ENCODE data around the gene INSRR. TPM values are rescaled to one million over a fixed set of nuclear protein-coding genes. Genes with fewer than 3 reads are reported as not detected.

The INSRR gene
- total RNA-seq, 1 donor from 2014 or later = 0.45 TPM

DNA sequence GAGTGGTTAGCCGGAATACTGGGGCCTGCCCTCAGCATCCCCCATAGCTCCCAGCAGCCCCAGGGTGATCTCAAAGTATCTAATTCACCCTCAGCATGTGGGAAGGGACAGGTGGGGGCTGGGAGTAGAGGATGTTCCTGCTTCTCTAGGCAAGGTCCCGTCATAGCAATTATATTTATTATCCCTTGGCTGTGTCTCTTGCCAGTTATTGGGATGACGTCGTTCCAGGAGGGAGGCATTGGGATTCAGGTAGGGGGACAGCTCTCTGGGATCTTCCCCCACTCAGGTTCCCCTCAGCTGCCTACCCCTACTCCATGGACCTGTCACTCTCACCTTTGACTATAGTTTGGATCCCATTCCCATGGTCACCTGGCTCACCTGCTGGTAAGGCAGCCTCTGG, 22.7 kb upstream of the INSRR start:
- no peak overlapping the region for H3K4me3 Mint-ChIP-seq
- H3K4me1 Mint-ChIP-seq = peaks cover 12% of the 10 kb centered on the region
- H3K36me3 Mint-ChIP-seq = no peaks in the 10 kb centered on the region
- no peak overlapping the region for H3K27ac Mint-ChIP-seq
- H3K27me3 Mint-ChIP-seq (ENCODE audit: low read depth) = peaks cover 39% of the 10 kb centered on the region
- no peak for DNase-seq (ENCODE audit: low spot score in 2 of 2, unreplicated experiment in 2 of 2)
- H3K9me3 Mint-ChIP-seq = no peaks in the 10 kb centered on the region
- TF ChIP-seq, protein P1, sequence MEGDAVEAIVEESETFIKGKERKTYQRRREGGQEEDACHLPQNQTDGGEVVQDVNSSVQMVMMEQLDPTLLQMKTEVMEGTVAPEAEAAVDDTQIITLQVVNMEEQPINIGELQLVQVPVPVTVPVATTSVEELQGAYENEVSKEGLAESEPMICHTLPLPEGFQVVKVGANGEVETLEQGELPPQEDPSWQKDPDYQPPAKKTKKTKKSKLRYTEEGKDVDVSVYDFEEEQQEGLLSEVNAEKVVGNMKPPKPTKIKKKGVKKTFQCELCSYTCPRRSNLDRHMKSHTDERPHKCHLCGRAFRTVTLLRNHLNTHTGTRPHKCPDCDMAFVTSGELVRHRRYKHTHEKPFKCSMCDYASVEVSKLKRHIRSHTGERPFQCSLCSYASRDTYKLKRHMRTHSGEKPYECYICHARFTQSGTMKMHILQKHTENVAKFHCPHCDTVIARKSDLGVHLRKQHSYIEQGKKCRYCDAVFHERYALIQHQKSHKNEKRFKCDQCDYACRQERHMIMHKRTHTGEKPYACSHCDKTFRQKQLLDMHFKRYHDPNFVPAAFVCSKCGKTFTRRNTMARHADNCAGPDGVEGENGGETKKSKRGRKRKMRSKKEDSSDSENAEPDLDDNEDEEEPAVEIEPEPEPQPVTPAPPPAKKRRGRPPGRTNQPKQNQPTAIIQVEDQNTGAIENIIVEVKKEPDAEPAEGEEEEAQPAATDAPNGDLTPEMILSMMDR (IDR thresholded peaks at IDR 0.05; ENCODE audit: unreplicated experiment) = no peak

DNA sequence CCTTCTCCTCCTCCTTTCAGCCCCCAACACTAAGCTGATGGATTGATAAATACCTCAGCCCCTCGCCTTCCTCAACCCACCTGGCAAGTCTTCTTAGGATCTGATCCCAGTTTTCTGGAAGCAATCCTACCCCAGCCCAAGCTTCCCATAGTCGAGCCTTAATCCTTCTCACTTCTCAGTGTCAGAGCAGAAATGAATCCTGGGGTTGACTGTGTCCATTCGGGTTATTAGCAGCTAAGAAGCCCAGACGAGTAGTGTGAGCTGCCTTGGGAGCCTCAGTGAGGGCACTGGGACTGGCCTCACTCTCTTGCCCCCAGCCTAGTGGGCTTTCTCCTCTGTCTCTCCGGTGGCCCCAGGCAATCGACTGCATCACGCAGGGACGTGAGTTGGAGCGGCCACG, 22.2 kb upstream of the INSRR start:
- no peak overlapping the region for H3K4me3 Mint-ChIP-seq
- no peak for DNase-seq (ENCODE audit: low spot score in 2 of 2, unreplicated experiment in 2 of 2)
- H3K27ac Mint-ChIP-seq = no peak overlapping the region
- H3K9me3 Mint-ChIP-seq = no peaks in the 10 kb centered on the region
- peaks cover 8% of the 10 kb centered on the region for H3K4me1 Mint-ChIP-seq
- H3K36me3 Mint-ChIP-seq = no peaks in the 10 kb centered on the region
- H3K27me3 Mint-ChIP-seq (ENCODE audit: low read depth) = peaks cover 40% of the 10 kb centered on the region
- TF ChIP-seq, protein P1 (IDR thresholded peaks at IDR 0.05; ENCODE audit: unreplicated experiment) = no peak

GRCh38 chr1:156880473-156880872, 21.6 kb upstream of the INSRR start:
- Mint-ChIP-seq H3K4me3 (no peak overlapping the region), H3K27me3 (ENCODE audit: low read depth) (peaks cover 41% of the 10 kb centered on the region), H3K36me3 (no peaks in the 10 kb centered on the region), H3K27ac (no peak overlapping the region), H3K4me1 (peaks cover 8% of the 10 kb centered on the region), H3K9me3 (no peaks in the 10 kb centered on the region)
- TF ChIP-seq, protein P1 (IDR thresholded peaks at IDR 0.05; ENCODE audit: unreplicated experiment) = no peak
- no peak for DNase-seq (ENCODE audit: low spot score in 2 of 2, unreplicated experiment in 2 of 2)

DNA sequence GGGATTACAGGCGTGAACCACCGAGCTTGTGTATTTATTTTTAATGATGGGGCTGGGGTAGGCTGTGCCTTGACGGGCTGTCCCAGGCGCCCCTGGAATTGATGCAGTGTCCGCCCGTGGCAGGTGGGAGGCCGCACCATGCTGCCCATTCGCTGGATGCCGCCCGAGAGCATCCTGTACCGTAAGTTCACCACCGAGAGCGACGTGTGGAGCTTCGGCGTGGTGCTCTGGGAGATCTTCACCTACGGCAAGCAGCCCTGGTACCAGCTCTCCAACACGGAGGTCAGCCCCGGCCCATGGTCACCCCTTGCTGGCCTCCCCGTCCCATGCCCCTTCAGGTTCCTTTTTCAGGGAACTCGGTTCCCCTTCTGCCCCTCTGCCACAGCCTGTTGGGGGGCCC, 21.0 kb upstream of the INSRR start:
- H3K27ac Mint-ChIP-seq = no peak overlapping the region

DNA sequence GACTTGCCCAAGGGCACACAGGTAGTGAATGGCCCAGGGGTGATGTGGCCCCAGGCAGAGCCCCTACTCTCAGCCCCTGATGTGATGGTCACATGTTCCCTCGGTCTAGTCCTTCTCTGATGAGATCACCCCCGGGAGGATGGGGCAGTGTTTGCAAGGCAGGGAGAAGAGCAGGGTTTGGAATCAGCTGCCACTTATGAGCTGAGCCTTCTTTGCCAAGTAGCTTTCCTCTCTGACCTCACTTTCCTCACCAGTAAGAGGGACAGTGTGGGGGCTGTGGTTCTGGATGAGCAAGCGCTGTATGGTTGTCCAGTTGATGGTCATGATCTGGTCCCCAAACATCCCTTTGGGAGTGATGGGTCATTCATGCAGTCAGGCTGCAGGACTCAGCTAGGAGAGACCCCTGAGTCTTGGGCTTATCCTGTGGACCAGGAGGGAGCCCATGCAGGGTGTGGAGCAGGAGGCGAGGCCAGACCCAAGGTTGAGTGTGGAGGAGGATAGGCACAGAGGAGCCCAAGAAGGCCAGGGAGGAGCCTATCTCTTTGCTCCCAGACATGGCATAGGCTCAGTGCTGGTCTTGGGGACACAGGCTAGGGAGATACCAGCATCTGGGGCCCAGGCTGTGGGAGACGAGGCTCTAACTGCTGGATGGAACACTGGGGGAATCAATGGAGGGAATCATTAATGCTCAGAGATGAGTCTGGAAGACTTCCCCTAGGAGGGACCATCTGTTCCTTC, 18.7 kb upstream of the INSRR start:
- Mint-ChIP-seq H3K4me3 (no peak overlapping the region), H3K9me3 (no peaks in the 10 kb centered on the region), H3K4me1 (no peaks in the 10 kb centered on the region), H3K36me3 (no peaks in the 10 kb centered on the region), H3K27me3 (ENCODE audit: low read depth) (peaks cover 45% of the 10 kb centered on the region), H3K27ac (no peak overlapping the region)
- no peak for DNase-seq (ENCODE audit: low spot score in 2 of 2, unreplicated experiment in 2 of 2)
- TF ChIP-seq, protein P1 (IDR thresholded peaks at IDR 0.05; ENCODE audit: unreplicated experiment) = no peak

More for the DNA sequence above, 21.0 kb upstream of the INSRR start:
- Mint-ChIP-seq H3K36me3 (no peaks in the 10 kb centered on the region), H3K4me3 (no peak overlapping the region), H3K4me1 (peaks cover 6% of the 10 kb centered on the region), H3K9me3 (no peaks in the 10 kb centered on the region), H3K27me3 (ENCODE audit: low read depth) (peaks cover 43% of the 10 kb centered on the region)
- no peak for DNase-seq (ENCODE audit: low spot score in 2 of 2, unreplicated experiment in 2 of 2)
- TF ChIP-seq, protein P1 (IDR thresholded peaks at IDR 0.05; ENCODE audit: unreplicated experiment) = no peak

Measured in mesothelial cell of epicardium (in vitro differentiated cells).